Activated CD8-positive, alpha-beta memory T cell treated with anti-CD3 and anti-CD28 coated beads, Interleukin-2, amount 50 U/mL, for 48 hours (primary cell): Measurements from ENCODE around the gene EP300.
A peak's percentile ranks its signal among the peaks of the same experiment; 100 is the strongest.

Experiments
- DNase-seq: peaks from one replicate; pipeline ENCODE4 v3.0.0-alpha.2; 2020

Gene EP300

GRCh38 chr22:41157083-41157482, 64.7 kb downstream of the EP300 start:
- DNase-seq, result no peak

GRCh38 chr22:41169157-41169556, 76.8 kb downstream of the EP300 start:
- no peak for DNase-seq

- no peak for DNase-seq
Measured at GRCh38 chr22:41171996-41172395, 79.6 kb downstream of the EP300 start.

GRCh38 chr22:41175546-41175945, 83.2 kb downstream of the EP300 start:
- DNase-seq, result no peak

DNA sequence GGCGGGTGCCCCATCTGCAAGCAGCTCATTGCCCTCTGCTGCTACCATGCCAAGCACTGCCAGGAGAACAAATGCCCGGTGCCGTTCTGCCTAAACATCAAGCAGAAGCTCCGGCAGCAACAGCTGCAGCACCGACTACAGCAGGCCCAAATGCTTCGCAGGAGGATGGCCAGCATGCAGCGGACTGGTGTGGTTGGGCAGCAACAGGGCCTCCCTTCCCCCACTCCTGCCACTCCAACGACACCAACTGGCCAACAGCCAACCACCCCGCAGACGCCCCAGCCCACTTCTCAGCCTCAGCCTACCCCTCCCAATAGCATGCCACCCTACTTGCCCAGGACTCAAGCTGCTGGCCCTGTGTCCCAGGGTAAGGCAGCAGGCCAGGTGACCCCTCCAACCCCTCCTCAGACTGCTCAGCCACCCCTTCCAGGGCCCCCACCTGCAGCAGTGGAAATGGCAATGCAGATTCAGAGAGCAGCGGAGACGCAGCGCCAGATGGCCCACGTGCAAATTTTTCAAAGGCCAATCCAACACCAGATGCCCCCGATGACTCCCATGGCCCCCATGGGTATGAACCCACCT, 84.7 kb downstream of the EP300 start:
- peak; percentile 32 for DNase-seq

GRCh38 chr22:41177622-41178424, 85.4 kb downstream of the EP300 start:
- DNase-seq, result peak; percentile 34

- DNase-seq, result peak; percentile 46
Measured at GRCh38 chr22:41178425-41178975, 86.1 kb downstream of the EP300 start.

DNA sequence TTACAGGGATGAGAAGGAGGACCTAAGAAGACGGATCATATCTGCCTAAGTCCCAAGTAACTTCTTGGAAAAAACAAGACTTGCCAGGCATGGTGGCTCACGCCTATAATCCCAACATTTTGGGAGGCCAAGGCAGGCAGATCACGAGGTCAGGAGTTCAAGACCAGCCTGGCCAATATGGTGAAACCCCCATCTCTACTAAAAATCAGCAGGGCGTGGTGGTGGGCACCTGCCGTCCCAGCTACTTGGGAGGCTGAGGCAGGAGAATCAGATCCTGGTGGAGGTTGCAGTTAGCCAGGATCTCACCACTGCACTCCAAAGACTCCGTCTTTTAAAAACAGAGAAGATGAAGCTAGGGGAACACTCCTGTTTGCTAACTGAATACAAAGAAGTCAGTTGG, 88.0 kb downstream of the EP300 start:
- DNase-seq, result peak; percentile 34

DNA sequence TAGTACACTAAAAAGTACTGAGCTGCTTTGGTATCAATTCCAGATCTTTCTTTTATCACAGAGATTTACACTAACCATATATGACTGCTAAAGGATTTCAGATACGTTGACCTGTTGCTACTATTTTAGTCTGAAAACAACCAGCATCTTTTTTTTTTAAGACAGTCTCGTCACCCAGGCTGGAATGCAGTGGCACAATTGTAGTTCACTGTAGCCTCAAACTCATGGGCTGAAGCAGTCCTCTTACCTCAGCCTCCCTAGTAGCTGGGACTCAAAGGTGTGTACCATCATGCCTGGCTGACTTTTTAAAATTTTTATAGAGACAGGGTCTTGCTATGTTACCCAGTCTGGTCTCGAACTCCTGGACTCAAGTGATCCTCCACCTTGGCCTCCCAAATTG, 88.5 kb downstream of the EP300 start:
- DNase-seq, result no peak

GRCh38 chr22:41181349-41182241, 89.2 kb downstream of the EP300 start:
- DNase-seq, result peak; percentile 42

DNA sequence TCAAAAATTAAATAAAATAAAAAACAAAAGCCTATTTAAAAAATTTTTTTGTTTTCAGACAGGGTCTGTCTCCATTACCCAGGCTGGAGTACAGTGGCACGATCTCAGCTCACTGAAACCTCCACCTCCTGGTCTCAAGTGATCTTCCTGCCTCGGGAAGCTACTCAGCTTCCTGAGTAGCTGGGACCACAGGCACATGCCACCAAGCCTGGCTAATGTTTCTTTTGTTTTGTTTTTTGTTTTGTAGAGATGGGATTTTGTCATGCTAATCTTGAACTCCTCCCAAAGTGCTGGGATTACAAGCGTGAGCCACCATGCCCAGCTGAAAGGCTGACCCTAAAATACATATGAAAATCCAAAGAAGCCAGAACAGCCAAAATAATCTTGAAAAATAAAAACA, 92.3 kb downstream of the EP300 start:
- no peak for DNase-seq

- no peak for DNase-seq
Measured at GRCh38 chr22:41191467-41191866, 99.1 kb downstream of the EP300 start.

- DNase-seq, result no peak
Measured at GRCh38 chr22:41193829-41194228, 101.4 kb downstream of the EP300 start.

- DNase-seq, result peak; percentile 91
Measured at GRCh38 chr22:41197038-41197972, 104.9 kb downstream of the EP300 start.

DNA sequence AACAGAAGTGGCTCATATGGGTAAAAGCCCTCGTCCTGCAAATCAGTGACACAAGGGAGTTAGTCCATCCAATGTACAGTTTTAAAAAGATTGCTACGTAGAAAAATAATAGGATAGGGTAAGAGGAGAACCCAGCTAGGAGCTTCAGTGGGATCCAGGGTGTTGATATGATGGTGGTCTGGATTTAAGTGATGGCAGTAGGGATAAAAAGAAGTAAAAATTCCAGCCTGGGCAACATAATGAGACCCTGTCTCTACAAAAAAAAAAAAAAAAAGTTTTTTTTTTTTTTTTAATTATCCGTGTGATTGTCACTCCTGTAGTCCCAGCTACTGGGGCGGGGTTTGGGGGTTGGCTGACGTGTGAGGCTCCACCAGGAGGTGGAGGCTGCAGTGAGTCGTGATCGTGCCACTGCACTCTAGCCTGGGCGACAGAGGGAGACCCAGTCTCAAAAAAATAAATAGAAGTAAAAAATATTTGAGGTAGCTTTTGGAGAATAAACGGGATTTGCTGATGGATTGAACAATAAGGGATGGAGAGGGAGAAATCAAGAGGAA, 105.7 kb downstream of the EP300 start:
- peak; percentile 75 for DNase-seq

DNA sequence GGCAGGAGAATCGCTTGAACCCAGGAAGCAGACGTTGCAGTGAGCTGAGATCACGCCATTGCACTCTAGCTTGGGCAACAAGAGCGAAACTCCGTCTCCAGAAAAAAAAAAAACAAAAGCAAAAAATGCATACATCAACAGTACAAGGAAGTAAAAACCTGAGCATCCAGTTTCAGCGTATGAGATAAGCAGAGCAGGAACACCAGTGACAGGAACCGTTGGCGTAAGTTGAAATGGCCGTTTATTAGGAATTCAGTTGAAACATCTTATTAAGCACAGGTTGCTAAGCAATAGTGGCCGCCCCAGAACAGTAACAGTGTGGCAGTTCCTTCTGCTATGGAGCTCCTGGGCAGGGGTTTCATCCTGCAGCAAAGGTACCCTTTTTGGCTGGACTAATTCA, 108.7 kb downstream of the EP300 start:
- no peak for DNase-seq

DNA sequence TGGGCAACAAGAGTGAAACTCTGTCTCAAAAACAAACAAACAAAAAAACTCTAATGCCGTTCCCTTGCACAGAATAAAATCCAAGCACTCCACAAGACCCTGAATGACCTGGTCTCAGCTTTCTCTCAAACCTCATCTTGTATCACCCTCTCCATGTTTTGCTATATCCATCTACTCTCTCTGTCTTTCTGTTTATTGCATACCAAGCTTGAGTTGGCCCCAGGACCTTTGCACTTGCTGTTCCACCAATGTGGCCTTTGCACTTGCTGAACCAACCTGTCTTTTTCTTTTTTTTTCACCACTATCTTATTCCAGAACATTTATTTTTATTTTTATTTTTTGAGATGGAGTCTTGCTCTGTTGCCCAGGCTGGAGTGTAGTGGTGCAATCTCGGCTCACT, 110.7 kb downstream of the EP300 start:
- no peak for DNase-seq

GRCh38 chr22:41204066-41204465, 111.7 kb downstream of the EP300 start:
- no peak for DNase-seq

DNA sequence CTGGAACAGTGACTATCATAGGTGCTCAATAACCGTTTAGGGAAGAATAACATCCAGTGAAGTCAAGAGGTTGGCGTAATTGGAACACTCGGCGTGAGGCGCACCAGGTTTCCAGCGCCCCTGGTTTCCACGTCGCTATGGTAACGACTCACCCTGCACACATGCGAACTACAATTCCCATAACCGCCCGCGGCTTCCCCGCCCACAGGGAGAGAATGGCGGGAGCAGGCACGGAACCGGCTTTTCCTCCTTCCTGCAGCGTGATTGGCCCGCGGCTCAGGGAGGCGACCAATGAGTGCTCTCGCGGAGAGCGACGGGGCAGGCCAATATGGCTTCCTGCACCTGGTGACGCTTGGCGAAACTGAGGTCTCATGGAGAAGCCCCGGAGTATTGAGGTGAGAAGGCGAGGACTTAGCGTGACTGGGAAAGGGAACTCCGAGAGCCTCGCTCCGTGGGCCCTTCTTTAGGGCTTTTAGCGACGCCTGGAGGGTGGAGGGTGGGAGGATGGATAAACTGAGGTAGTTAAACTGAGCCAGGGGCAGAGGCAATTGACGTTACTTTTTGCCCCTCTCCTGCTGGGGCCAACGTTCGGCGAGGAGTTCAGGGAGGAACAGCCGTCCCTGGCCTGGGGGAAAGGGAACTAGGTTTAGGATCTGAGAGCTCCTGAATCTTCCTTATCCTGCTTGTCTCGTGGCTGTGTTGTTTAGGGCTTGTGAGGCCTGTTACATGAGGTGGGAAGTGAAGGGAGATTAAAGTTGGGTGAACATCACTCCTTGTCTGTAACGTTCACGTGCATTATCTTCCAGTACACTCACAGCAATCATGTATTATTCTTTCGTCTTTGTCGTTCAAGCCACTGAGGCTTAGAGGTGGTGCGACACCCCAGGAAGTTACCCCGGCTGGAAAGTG, 112.9 kb downstream of the EP300 start, which contains the start of gene L3MBTL2:
L3MBTL2 (plus strand) TSS at position 321 of the 909 bp plus-strand sequence; CDS start at position 372, 51 bp downstream.
- peak; percentile 99 for DNase-seq

DNA sequence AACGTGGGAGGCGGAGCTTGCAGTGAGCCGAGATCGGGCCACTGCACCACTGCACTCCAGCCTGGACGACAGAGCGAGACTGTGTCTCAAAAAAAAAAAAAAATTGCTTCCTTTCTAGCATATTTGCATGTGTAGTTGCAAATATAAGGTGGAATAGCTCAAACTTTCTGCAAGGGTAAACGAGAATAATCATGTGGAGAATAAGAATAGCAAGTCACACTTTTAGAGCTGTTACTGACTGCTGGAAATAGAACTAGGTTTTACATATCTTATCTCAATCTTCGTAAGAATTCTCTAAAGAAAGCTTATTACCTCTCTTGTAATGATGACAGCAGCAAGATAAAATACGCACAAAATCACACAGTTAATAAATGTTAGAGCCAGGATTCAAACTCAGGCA, 114.3 kb downstream of the EP300 start:
- DNase-seq, result no peak

DNA sequence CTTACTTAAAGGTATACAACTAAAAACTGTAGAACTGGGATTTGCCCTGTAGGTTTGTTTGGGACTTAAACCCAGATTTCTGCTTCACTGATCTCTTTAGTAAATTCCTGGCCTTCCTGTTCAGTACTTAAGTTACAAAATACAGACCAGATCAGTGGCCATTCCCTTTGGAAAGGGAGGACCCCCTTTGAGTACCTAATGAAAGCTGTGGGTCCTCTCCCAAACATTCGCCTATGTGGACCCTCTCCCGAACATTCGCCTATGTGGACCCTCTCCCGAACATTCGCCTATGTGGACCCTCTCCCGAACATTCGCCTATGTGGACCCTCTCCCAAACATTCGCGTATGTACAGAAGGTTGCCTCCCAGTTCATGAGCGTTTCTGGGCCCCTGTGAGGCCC, 123.0 kb downstream of the EP300 start:
- DNase-seq, result no peak
